Neuronal stem cell (in vitro differentiated cells): Measurements from ENCODE around the gene DCUN1D1.

Experiments
- DNase-seq: peaks from one replicate; pipeline ENCODE4 v3.0.0-alpha.2; 2013; ENCODE audit warnings: low spot score
- H2AFZ ChIP-seq: one replicate; pipeline ENCODE4 v1.6.1; 2013; ENCODE audit warnings: mild to moderate bottlenecking, low read length, inconsistent platforms
- H2AK5ac ChIP-seq: 2 replicates; pipeline ENCODE4 v1.6.1; 2013; ENCODE audit warnings: low read depth, mild to moderate bottlenecking, inconsistent platforms, low read length, moderate library complexity, mixed read lengths
- H2BK120ac ChIP-seq: 2 replicates; pipeline ENCODE4 v1.6.1; 2013; ENCODE audit warnings: low read depth, mild to moderate bottlenecking, inconsistent platforms, low read length, moderate library complexity, mixed read lengths
- H2BK12ac ChIP-seq: one replicate; pipeline ENCODE4 v1.6.1; 2013; ENCODE audit warnings: low read length, inconsistent platforms
- H2BK15ac ChIP-seq: 2 replicates; pipeline ENCODE4 v1.6.1; 2013; ENCODE audit warnings: mild to moderate bottlenecking, low read length, inconsistent platforms, mixed read lengths
- H2BK5ac ChIP-seq: one replicate; pipeline ENCODE4 v1.6.1; 2013; ENCODE audit warnings: inconsistent platforms, mild to moderate bottlenecking, low read length, moderate library complexity
- H3K14ac ChIP-seq: one replicate; pipeline ENCODE4 v1.6.1; 2013; ENCODE audit warnings: low read length, inconsistent platforms
- H3K18ac ChIP-seq: 2 replicates; pipeline ENCODE4 v1.6.1; 2013; ENCODE audit warnings: low read length, inconsistent platforms
- H3K23ac ChIP-seq: 2 replicates; pipeline ENCODE4 v1.6.1; 2013; ENCODE audit warnings: low read depth, mild to moderate bottlenecking, mixed read lengths, low read length, inconsistent platforms; ENCODE audit not compliant: poor library complexity
- H3K27ac ChIP-seq: replicated peaks from 3 replicates; pipeline ENCODE4 v1.5.1; 2013; ENCODE audit warnings: low read length, inconsistent platforms
- H3K27me3 ChIP-seq, 3 experiments: 2 replicates each; pipeline ENCODE4 v1.6.1; 2013; ENCODE audit warnings: low read length in 3 of 3, mild to moderate bottlenecking in 2 of 3, inconsistent platforms in 1 of 3, low read depth in 1 of 3, mixed read lengths in 1 of 3, moderate library complexity in 1 of 3; ENCODE audit not compliant: control insufficient read depth in 3 of 3, insufficient read depth in 3 of 3
- H3K36me3 ChIP-seq, 2 donors: replicated peaks in 1 of 2; 2 replicates each; pipeline ENCODE4 v1.6.1; 2013; ENCODE audit warnings: low read length in 2 of 2; ENCODE audit not compliant: control insufficient read depth in 2 of 2, insufficient read depth in 2 of 2
- H3K4ac ChIP-seq: 2 replicates; pipeline ENCODE4 v1.6.1; 2013; ENCODE audit warnings: inconsistent platforms, mild to moderate bottlenecking, low read length, moderate library complexity
- H3K4me1 ChIP-seq, 2 donors: 1 replicate in 1 of 2; 2 replicates in 1 of 2; pipeline ENCODE4 v1.6.1; 2013; ENCODE audit warnings: low read length in 2 of 2, low read depth in 1 of 2; ENCODE audit not compliant: control insufficient read depth in 2 of 2, insufficient read depth in 1 of 2
- H3K4me2 ChIP-seq: one replicate; pipeline ENCODE4 v1.6.1; 2013; ENCODE audit warnings: mild to moderate bottlenecking, low read length, inconsistent platforms; ENCODE audit not compliant: insufficient read depth, poor library complexity, severe bottlenecking
- H3K4me3 ChIP-seq, 2 donors: 2 replicates each; pipeline ENCODE4 v1.5.1; 2013; ENCODE audit warnings: low read length in 2 of 2, mild to moderate bottlenecking in 2 of 2, inconsistent platforms in 1 of 2, moderate library complexity in 1 of 2
- H3K79me1 ChIP-seq: one replicate; pipeline ENCODE4 v1.6.1; 2013; ENCODE audit warnings: low read depth, mild to moderate bottlenecking, inconsistent platforms, low read length, moderate library complexity
- H3K9ac ChIP-seq: one replicate; pipeline ENCODE4 v1.6.1; 2013; ENCODE audit warnings: mild to moderate bottlenecking, low read depth, low read length, inconsistent platforms; ENCODE audit not compliant: poor library complexity
- H3K9me3 ChIP-seq, 2 donors: replicated peaks in 1 of 2; 2 replicates each; pipeline versions ENCODE3 to v1.6.1; 2013; ENCODE audit warnings: low read length in 2 of 2, mild to moderate bottlenecking in 2 of 2, inconsistent platforms in 1 of 2, low read depth in 1 of 2, mixed read lengths in 1 of 2, moderate library complexity in 1 of 2; ENCODE audit not compliant: control insufficient read depth in 2 of 2, insufficient read depth in 1 of 2
- H4K8ac ChIP-seq: one replicate; pipeline ENCODE4 v1.6.1; 2013; ENCODE audit warnings: low read depth, mild to moderate bottlenecking, inconsistent platforms, low read length, moderate library complexity
- H4K91ac ChIP-seq: one replicate; pipeline ENCODE4 v1.6.1; 2013; ENCODE audit warnings: low read length, low read depth, mild to moderate bottlenecking, inconsistent platforms; ENCODE audit not compliant: poor library complexity
- WGBS, 2 donors: extraction: QIAGEN DNeasy Blood & Tissue Kit; methylation state at CpG; one replicate each; pipeline ENCODE4 v1.1.7; 2013; ENCODE audit warnings: missing lambda C conversion rate in 2 of 2, mixed read lengths in 1 of 2; ENCODE audit not compliant: insufficient read length in 2 of 2, insufficient replicate concordance in 1 of 2; ENCODE audit errors: extremely low coverage in 2 of 2; 5-methylcytosine and 5-hydroxymethylcytosine counted together

DCUN1D1 gene

GRCh38 chr3:182911782-182912111, 68.6 kb downstream of the DCUN1D1 start:
- Histone ChIP-seq H4K8ac (no peak overlapping the region), H3K27ac (no peak overlapping the region), H2BK15ac (no peak overlapping the region), H2BK12ac (no peak overlapping the region), H3K4me3 (no peak overlapping the region), H2AK5ac (no peak overlapping the region), H3K18ac (no peak overlapping the region), H3K79me1 (no peaks in the 10 kb centered on the region), H3K27me3 (no peaks in the 10 kb centered on the region), H3K14ac (no peak overlapping the region), H3K9ac (no peak overlapping the region), H3K4me1 (peaks cover 0 to 3% of the 10 kb centered on the region in 2 donors), H3K36me3 (peaks cover 0 to 15% of the 10 kb centered on the region in 2 donors), H2BK5ac (no peak overlapping the region), H3K4me2 (no peak overlapping the region), H2BK120ac (no peak overlapping the region), H2AFZ (no peak overlapping the region), H3K23ac (no peak overlapping the region), H3K4ac (no peak overlapping the region), H3K9me3 (no peaks in the 10 kb centered on the region), H4K91ac (no peak overlapping the region)
- WGBS, 2 donors = no CpG with 5 or more reads among the region's 5 CpGs
- no peak for DNase-seq

- Histone ChIP-seq H3K27me3 (no peaks in the 10 kb centered on the region), H2AFZ (no peak overlapping the region), H3K9ac (no peak overlapping the region), H3K4ac (no peak overlapping the region), H3K4me2 (no peak overlapping the region), H3K23ac (no peak overlapping the region), H3K79me1 (no peaks in the 10 kb centered on the region), H3K14ac (no peak overlapping the region), H2BK15ac (no peak overlapping the region), H3K18ac (no peak overlapping the region), H2BK12ac (no peak overlapping the region), H3K9me3 (no peaks in the 10 kb centered on the region), H2BK5ac (no peak overlapping the region), H2BK120ac (no peak overlapping the region), H2AK5ac (no peak overlapping the region), H3K27ac (no peak overlapping the region), H4K91ac (no peak overlapping the region), H4K8ac (no peak overlapping the region), H3K36me3 (peaks cover 0 to 20% of the 10 kb centered on the region in 2 donors), H3K4me1 (peaks cover 0 to 3% of the 10 kb centered on the region in 2 donors), H3K4me3 (no peak overlapping the region)
- no CpG with 5 or more reads among the region's 5 CpGs for WGBS, 2 donors
- DNase-seq = no peak
These were observed 69.2 kb downstream of the DCUN1D1 start for GRCh38 chr3:182910936-182911781.

GRCh38 chr3:182909318-182910040, 70.9 kb downstream of the DCUN1D1 start:
- Histone ChIP-seq H2BK120ac (no peak overlapping the region), H3K9me3 (peaks cover 0 to 2% of the 10 kb centered on the region in 2 donors), H3K4me2 (no peak overlapping the region), H3K9ac (no peak overlapping the region), H4K91ac (no peak overlapping the region), H3K4ac (no peak overlapping the region), H2AFZ (no peak overlapping the region), H3K27me3 (no peaks in the 10 kb centered on the region), H4K8ac (no peak overlapping the region), H2BK12ac (no peak overlapping the region), H3K27ac (no peak overlapping the region), H3K23ac (no peak overlapping the region), H3K4me1 (peaks cover 0 to 3% of the 10 kb centered on the region in 2 donors), H2AK5ac (no peak overlapping the region), H2BK15ac (no peak overlapping the region), H3K4me3 (no peak overlapping the region), H3K18ac (no peak overlapping the region), H3K14ac (no peak overlapping the region), H3K36me3 (peaks cover 0 to 22% of the 10 kb centered on the region in 2 donors), H2BK5ac (no peak overlapping the region), H3K79me1 (no peaks in the 10 kb centered on the region)
- no peak for DNase-seq
- WGBS, 2 donors = no CpG with 5 or more reads among the region's 5 CpGs

GRCh38 chr3:182908471-182908870, 71.9 kb downstream of the DCUN1D1 start:
- Histone ChIP-seq H4K91ac (no peak overlapping the region), H3K79me1 (no peaks in the 10 kb centered on the region), H3K4ac (no peak overlapping the region), H2BK5ac (no peak overlapping the region), H3K27ac (no peak overlapping the region), H2BK12ac (no peak overlapping the region), H2BK120ac (no peak overlapping the region), H4K8ac (no peak overlapping the region), H3K9ac (no peak overlapping the region), H2AK5ac (no peak overlapping the region), H3K9me3 (peaks cover 0 to 2% of the 10 kb centered on the region in 2 donors), H3K36me3 (peaks cover 4 to 18% of the 10 kb centered on the region in 2 donors), H2BK15ac (no peak overlapping the region), H3K4me1 (peaks cover 0 to 3% of the 10 kb centered on the region in 2 donors), H3K4me2 (no peak overlapping the region), H2AFZ (no peak overlapping the region), H3K18ac (no peak overlapping the region), H3K4me3 (no peak overlapping the region), H3K27me3 (no peaks in the 10 kb centered on the region), H3K23ac (no peak overlapping the region), H3K14ac (no peak overlapping the region)
- no CpG with 5 or more reads among the region's 1 CpG for WGBS, 2 donors
- no peak for DNase-seq
